Keratinocyte (primary cell): ENCODE results near the gene AGPAT2. TPM values are rescaled to one million over a fixed set of nuclear protein-coding genes. Genes with fewer than 3 reads are reported as not detected.
"Not testable (repeated sequence)": the region's sequence is repeated elsewhere in the genome, so short reads cannot be mapped to it uniquely, and the experiment has no call there.

Source experiments
- DNase-seq: peaks from one replicate; pipeline ENCODE4 v3.0.0-alpha.2; 2011; ENCODE audit warnings: low read depth, missing footprints, low spot score
- FAIRE-seq: peaks from 2 replicates; lab custom pipeline; 2011; peaks lifted over from hg19 to GRCh38; lab: Jason Lieb, UNC
- H2AFZ ChIP-seq: 2 replicates; pipeline ENCODE4 v1.6.0; 2012; ENCODE audit warnings: low read length, control low read depth, inconsistent platforms; ENCODE audit not compliant: control insufficient read depth
- H3K27ac ChIP-seq: 2 replicates; pipeline ENCODE4 v1.5.1; 2011; ENCODE audit warnings: low read length; ENCODE audit not compliant: control insufficient read depth, insufficient read depth
- H3K27me3 ChIP-seq: 3 replicates; pipeline ENCODE4 v1.6.0; 2011; ENCODE audit warnings: low read length; ENCODE audit not compliant: control insufficient read depth, insufficient read depth; ENCODE audit errors: extremely low read depth
- H3K36me3 ChIP-seq, 2 experiments: 2 replicates in 1 of 2; 3 replicates in 1 of 2; pipeline ENCODE4 v1.5.1; 2011; ENCODE audit warnings: low read length in 2 of 2, mild to moderate bottlenecking in 1 of 2; ENCODE audit not compliant: control insufficient read depth in 2 of 2, insufficient read depth in 2 of 2; ENCODE audit errors: extremely low read depth in 1 of 2
- H3K4me1 ChIP-seq: 3 replicates; pipeline ENCODE4 v1.5.1; 2011; ENCODE audit warnings: low read length; ENCODE audit not compliant: control insufficient read depth, insufficient read depth; ENCODE audit errors: extremely low read depth
- H3K4me2 ChIP-seq: 3 replicates; pipeline ENCODE4 v1.6.0; 2011; ENCODE audit warnings: low read depth, low read length; ENCODE audit not compliant: control insufficient read depth, insufficient read depth; ENCODE audit errors: extremely low read depth
- H3K4me3 ChIP-seq, 3 experiments: fragments of 200-600 bp in 1 of 3; sonication (generic) in 1 of 3; 2 replicates in 2 of 3; 3 replicates in 1 of 3; pipeline ENCODE4 v1.5.1; 2011 to 2016; ENCODE audit warnings: low read length in 3 of 3, mild to moderate bottlenecking in 3 of 3, control low read depth in 2 of 3, inconsistent platforms in 1 of 3, low read depth in 1 of 3, mixed read lengths in 1 of 3, mixed run types in 1 of 3, moderate library complexity in 1 of 3; ENCODE audit not compliant: control insufficient read depth in 2 of 3, insufficient read depth in 2 of 3; ENCODE audit errors: extremely low read depth in 1 of 3
- H3K79me2 ChIP-seq: 2 replicates; pipeline ENCODE4 v1.6.0; 2012; ENCODE audit warnings: low read length; ENCODE audit not compliant: control insufficient read depth, insufficient read depth
- H3K9ac ChIP-seq: 3 replicates; pipeline ENCODE4 v1.6.0; 2011; ENCODE audit warnings: low read length; ENCODE audit not compliant: control insufficient read depth, insufficient read depth; ENCODE audit errors: extremely low read depth
- H3K9me1 ChIP-seq: 3 replicates; pipeline ENCODE4 v1.6.0; 2011; ENCODE audit warnings: low read length; ENCODE audit not compliant: control insufficient read depth, insufficient read depth; ENCODE audit errors: extremely low read depth
- H3K9me3 ChIP-seq: 2 replicates; pipeline ENCODE4 v1.5.1; 2012; ENCODE audit warnings: low read depth, low read length; ENCODE audit not compliant: control insufficient read depth
- H4K20me1 ChIP-seq: 3 replicates; pipeline ENCODE4 v1.6.0; 2011; ENCODE audit warnings: low read length; ENCODE audit not compliant: control insufficient read depth, insufficient read depth; ENCODE audit errors: extremely low read depth
- EZH2 ChIP-seq: IDR thresholded peaks from one replicate; pipeline ENCODE4 v1.6.1; 2012; ENCODE audit warnings: inconsistent platforms, mild to moderate bottlenecking, low read length, moderate library complexity
- dilution Hi-C: fragments of 300-500 bp; cut with MboI; formaldehyde crosslinking; loops from one replicate; pipeline ENCODE4 v1.7.0; 2020; ENCODE audit warnings: low sequenced_read_pairs; ENCODE audit not compliant: extremely low pct_ligation_motif_present
- polyA plus RNA-seq, 5 experiments: library from polyadenylated mRNA; depleted of rRNA in 3 of 5; stranded (reverse) in 3 of 5; stranded (forward) in 1 of 5; unstranded in 1 of 5; fragments of >200 nt; gene quantifications; 1 replicate in 1 of 5; 2 replicates in 3 of 5; 3 replicates in 1 of 5; pipeline versions ENCODE4 v1.2.1 to v1.2.3, GENCODE V29; 2011 to 2012; ENCODE audit warnings: missing spikeins in 2 of 5, low read depth in 1 of 5, low replicate concordance in 1 of 5
- TF ChIP-seq, protein P1 (sequence below), 3 experiments: IDR thresholded peaks in 1 of 3; conservative IDR thresholded peaks in 1 of 3; optimal IDR thresholded peaks in 1 of 3; 2 replicates in 2 of 3; 3 replicates in 1 of 3; pipeline versions ENCODE3 to v1.5.1; 2011; ENCODE audit warnings: low read length in 3 of 3, mild to moderate bottlenecking in 3 of 3, moderate library complexity in 2 of 3, control low read depth in 1 of 3, inconsistent platforms in 1 of 3; ENCODE audit not compliant: insufficient read depth in 2 of 3; ENCODE audit errors: extremely low read depth in 1 of 3

Gene AGPAT2
- polyA plus RNA-seq, 1 donor (not counting 4 experiments of a cell fraction or from before 2014, with no cell fraction given), result 26.5 TPM

DNA sequence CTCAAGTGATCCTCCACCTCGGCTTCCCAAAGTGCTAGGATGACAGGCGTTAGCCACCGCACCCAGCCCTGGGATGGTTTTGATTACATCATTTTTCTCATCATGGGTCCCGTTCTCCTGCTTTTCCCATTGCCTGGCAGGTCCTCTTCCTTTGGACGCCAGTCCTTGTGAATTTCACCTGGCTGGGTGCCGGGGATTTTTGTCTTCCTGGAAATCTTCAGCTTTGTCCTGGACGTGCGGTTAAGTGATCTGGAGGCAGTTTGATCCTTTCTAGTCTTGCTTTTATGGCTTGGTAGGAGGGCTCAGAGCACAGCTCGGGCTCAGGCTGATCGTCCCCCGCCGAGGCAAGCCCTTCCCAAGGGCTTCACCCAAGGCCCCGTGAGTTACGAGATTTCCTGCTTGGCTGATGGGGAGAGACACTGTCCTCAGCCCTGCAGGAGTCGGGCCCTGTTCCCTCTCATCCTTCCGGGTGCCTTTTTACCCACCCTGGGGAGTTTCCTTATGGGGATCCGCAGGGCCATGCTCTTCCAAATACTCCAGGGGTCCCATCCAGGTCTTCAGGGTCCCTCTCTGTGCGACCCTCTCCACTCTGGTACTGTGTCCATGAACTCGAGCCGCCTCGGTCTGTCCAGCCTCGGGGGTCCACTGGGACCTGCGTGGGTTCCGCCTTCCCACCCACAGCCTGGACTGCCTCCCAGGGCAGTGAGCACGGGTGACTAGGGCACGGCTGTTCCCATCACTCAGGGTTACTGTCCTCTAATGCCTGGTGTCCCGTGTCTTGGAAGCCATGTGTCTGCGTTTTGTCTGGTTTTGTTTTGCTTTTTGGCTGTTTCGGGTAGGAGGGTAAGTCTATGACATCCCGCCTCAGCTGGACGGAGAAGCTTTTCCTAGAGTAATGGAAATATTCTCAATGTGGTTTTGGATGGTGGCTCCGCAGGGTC lies 46.8 kb downstream of the AGPAT2 start:
- Histone ChIP-seq H3K27ac (no peak overlapping the region), H2AFZ (no peak overlapping the region), H3K9me1 (no peaks in the 10 kb centered on the region), H3K36me3 (no peaks in the 10 kb centered on the region), H3K4me2 (no peak overlapping the region), H3K9me3 (no peaks in the 10 kb centered on the region), H3K4me3 (no peak overlapping the region), H4K20me1 (no peaks in the 10 kb centered on the region), H3K27me3 (peaks cover 29% of the 10 kb centered on the region), H3K9ac (no peak overlapping the region), H3K4me1 (peaks cover 13% of the 10 kb centered on the region), H3K79me2 (no peaks in the 10 kb centered on the region)
- dilution Hi-C loops, result no loop called here
- DNase-seq, result no peak
- FAIRE-seq, result no peak
- no peak for TF ChIP-seq EZH2
- TF ChIP-seq, protein P1, sequence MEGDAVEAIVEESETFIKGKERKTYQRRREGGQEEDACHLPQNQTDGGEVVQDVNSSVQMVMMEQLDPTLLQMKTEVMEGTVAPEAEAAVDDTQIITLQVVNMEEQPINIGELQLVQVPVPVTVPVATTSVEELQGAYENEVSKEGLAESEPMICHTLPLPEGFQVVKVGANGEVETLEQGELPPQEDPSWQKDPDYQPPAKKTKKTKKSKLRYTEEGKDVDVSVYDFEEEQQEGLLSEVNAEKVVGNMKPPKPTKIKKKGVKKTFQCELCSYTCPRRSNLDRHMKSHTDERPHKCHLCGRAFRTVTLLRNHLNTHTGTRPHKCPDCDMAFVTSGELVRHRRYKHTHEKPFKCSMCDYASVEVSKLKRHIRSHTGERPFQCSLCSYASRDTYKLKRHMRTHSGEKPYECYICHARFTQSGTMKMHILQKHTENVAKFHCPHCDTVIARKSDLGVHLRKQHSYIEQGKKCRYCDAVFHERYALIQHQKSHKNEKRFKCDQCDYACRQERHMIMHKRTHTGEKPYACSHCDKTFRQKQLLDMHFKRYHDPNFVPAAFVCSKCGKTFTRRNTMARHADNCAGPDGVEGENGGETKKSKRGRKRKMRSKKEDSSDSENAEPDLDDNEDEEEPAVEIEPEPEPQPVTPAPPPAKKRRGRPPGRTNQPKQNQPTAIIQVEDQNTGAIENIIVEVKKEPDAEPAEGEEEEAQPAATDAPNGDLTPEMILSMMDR (optimal IDR thresholded peaks at IDR 0.05 in 1 of 3, IDR thresholded peaks at IDR 0.05 in 1 of 3, conservative IDR thresholded peaks at IDR 0.05 in 1 of 3; ENCODE audit: extremely low read depth in 1 of 3, insufficient read depth in 2 of 3, low read length in 3 of 3), result no peak

DNA sequence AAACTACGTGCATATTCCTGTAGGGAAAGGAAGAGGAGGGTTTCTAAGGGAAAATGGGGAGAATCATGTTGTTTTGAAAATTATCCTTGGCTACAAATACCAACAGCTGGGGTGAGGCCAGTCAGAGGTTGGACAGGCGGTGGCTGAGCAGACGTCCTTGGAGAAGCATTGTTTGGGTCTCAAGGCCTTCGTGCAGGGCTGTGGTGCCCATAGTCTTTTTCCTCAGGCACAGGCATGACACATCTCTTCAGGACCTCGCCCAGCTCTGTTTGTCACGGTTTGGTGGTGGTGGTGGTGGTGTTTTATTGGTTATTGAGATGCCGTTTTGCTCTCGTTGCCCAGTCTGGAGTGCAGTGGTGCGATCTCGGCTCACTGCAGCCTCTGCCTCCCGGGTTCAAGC lies 52.4 kb downstream of the AGPAT2 start:
- Histone ChIP-seq H3K79me2 (no peaks in the 10 kb centered on the region), H3K36me3 (no peaks in the 10 kb centered on the region), H3K4me3 (no peak overlapping the region), H3K9me1 (no peaks in the 10 kb centered on the region), H3K27ac (no peak overlapping the region), H3K4me2 (peak overlapping the region; percentile 75), H3K27me3 (peaks cover 8% of the 10 kb centered on the region), H4K20me1 (no peaks in the 10 kb centered on the region), H3K9ac (no peak overlapping the region), H3K9me3 (peaks cover 2% of the 10 kb centered on the region), H2AFZ (no peak overlapping the region), H3K4me1 (peaks cover 16% of the 10 kb centered on the region)
- TF ChIP-seq, protein P1 (optimal IDR thresholded peaks at IDR 0.05 in 1 of 3, IDR thresholded peaks at IDR 0.05 in 1 of 3, conservative IDR thresholded peaks at IDR 0.05 in 1 of 3; ENCODE audit: extremely low read depth in 1 of 3, insufficient read depth in 2 of 3, low read length in 3 of 3), result no peak
- no peak for TF ChIP-seq EZH2
- DNase-seq (no peak), FAIRE-seq (no peak)
- dilution Hi-C loops, result no loop called here

DNA sequence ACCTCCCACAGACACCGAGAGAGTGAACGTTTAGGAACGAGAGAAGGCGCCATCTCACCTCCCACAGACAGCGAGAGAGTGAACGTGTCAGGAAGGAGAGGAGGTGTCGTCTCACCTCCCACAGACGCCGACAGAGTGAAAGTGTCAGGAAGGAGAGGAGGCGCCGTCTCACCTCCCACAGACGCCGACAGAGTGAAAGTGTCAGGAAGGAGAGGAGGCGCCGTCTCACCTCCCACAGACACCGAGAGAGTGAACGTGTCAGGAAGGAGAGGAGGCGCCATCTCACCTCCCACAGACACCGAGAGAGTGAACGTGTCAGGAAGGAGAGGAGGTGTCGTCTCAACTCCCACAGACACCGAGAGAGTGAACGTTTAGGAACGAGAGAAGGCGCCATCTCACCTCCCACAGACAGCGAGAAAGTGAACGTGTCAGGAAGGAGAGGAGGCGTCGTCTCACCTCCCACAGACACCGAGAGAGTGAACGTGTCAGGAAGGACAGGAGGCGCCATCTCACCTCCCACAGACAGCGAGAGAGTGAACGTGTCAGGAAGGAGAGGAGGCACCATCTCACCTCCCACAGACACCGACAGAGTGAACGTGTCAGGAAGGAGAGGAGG lies 54.7 kb downstream of the AGPAT2 start:
- H4K20me1 ChIP-seq, H3K36me3 ChIP-seq, H3K79me2 ChIP-seq, H3K9me1 ChIP-seq, H2AFZ ChIP-seq, H3K4me3 ChIP-seq, H3K9ac ChIP-seq, DNase-seq, H3K4me2 ChIP-seq, H3K9me3 ChIP-seq, dilution Hi-C loops, H3K27me3 ChIP-seq, H3K27ac ChIP-seq, FAIRE-seq: not testable (repeated sequence)
- H3K4me1 ChIP-seq, result peaks cover 16% of the 10 kb centered on the region
